GOT3 (cell line): Measurements from ENCODE around the gene TCF7L1.
"Not testable (repeated sequence)": the region's sequence is repeated elsewhere in the genome, so short reads cannot be mapped to it uniquely, and the experiment has no call there.

Experiments
- DNase-seq: peaks from one replicate; lab custom pipeline; 2025; ENCODE audit warnings: mixed read lengths; lab: John Stamatoyannopoulos, UW

Gene TCF7L1

DNA sequence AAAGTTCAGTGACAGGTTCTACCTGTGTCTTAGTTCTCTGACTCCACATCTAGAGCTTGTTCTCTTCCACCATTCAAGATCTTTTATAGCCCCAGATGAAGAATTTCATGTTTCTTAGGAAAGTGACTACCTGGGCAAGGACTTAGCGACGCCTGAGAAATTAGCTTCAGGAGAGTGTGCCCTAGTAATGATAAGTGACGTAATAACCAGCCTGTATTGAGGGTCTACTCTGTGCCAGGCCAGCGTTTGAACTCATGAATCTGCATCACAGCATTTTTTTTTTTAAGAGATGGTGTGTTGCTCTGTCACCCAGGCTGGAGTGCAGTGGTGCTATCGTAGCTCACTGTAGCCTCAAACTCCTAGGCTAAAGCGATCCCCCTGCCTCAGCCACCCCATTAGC lies 51.8 kb downstream of the TCF7L1 start:
- no peak for DNase-seq

- no peak for DNase-seq
Observed at GRCh38 chr2:85185431-85185940, 52.3 kb downstream of the TCF7L1 start.

GRCh38 chr2:85187069-85187468 lies 53.9 kb downstream of the TCF7L1 start:
- no peak for DNase-seq

GRCh38 chr2:85188852-85189251 lies 55.7 kb downstream of the TCF7L1 start:
- no peak for DNase-seq

- DNase-seq: no peak
Observed at GRCh38 chr2:85189606-85190270, 56.5 kb downstream of the TCF7L1 start.

- no peak for DNase-seq
Observed at GRCh38 chr2:85191157-85191556, 58.0 kb downstream of the TCF7L1 start.

GRCh38 chr2:85194780-85195480 lies 61.7 kb downstream of the TCF7L1 start:
- DNase-seq: no peak

DNA sequence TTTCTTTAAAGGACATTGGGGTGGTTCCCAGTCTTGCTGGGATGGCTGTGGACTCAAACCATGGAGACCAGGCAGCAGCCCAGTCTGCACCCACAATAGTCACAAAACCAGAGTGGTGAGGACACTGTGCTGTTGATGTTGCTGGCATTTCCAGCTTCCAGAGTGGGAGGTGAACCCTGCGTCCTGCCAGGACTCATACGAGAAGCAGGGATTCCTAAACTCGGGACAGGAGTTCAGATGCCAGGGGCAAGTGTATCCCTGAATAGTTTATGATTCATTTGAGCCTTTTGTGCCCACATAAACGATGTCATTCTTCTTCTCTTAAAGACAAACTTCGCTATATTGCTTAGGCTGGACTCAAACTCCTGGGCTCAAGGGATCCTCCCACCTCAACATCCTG lies 62.8 kb downstream of the TCF7L1 start:
- no peak for DNase-seq

- DNase-seq: no peak
Observed at GRCh38 chr2:85199698-85200097, 66.5 kb downstream of the TCF7L1 start.

- no peak for DNase-seq
Observed at GRCh38 chr2:85209887-85210286, 76.7 kb downstream of the TCF7L1 start.

GRCh38 chr2:85210511-85210910 lies 77.3 kb downstream of the TCF7L1 start:
- no peak for DNase-seq

DNA sequence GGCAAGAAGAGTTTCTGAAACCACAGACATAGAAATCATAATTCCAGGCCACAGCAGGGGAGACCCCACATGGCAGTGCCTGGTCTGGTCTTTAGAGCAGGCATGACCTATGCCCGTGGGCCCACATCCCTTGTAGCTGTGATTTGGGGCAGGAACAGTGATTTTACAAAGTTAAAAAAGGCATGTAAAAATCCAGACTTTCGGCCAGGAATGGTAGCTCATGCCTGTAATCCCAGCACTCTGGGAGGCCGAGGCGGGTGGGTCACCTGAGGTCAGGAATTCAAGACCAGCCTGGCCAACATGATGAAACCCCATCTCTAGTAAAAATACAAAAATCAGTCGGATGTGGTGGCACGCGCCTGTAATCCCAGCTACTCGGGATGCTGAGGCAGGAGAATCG lies 78.4 kb downstream of the TCF7L1 start:
- not testable (repeated sequence) for DNase-seq

- DNase-seq: no peak
Observed at GRCh38 chr2:85212841-85213240, 79.6 kb downstream of the TCF7L1 start.

- no peak for DNase-seq
Observed at GRCh38 chr2:85213404-85213803, 80.2 kb downstream of the TCF7L1 start.

GRCh38 chr2:85213901-85214512 lies 80.8 kb downstream of the TCF7L1 start:
- no peak for DNase-seq

- DNase-seq: no peak
Observed at GRCh38 chr2:85215081-85215447, 81.9 kb downstream of the TCF7L1 start.

DNA sequence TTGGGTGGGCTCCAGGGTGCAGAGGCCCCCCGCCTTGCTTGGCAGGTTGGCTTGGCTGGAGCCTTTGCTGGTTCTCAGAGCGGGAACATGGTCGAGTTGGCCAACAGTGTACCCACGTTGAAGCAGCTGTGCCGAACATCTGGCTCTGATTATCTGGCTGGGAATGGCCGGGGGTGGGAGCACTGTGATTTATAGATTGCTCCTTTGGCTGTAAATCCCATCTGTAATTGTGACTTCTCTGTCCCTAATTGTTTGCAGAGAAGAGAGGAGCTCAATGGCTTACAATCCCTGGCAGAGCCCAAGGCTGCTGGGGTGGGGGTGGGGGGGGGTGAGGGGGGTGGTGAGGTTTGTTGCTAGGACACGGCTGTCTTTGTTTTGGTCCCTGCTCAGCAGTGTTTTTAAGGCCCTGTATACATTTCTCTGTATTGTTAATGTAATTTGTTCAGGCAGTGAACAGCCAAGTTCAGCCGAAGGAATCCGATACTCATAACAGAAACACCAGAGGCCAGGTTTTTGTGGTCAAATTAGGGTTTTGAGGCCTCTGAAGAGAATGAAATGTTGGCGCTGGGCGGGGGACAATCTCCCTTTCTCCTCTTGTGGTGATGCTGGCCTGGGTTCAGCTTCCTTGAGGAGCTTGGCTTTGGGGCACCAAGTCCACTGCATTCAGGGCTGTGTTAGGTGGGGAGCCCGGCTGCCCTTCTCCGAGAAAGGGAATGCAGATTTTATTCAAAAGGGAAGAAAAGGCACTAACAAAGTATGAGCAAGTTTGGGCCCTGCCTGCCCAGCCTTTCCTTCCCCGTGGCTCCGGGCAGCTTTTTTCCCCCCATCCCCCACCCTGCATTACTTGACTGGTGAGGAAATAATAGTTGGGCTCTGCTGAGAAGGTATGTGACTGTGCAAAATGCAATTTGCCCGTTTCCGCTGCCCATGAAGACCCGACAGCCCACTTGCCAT lies 82.5 kb downstream of the TCF7L1 start:
- peak; percentile 8 for DNase-seq

GRCh38 chr2:85216927-85217326 lies 83.7 kb downstream of the TCF7L1 start:
- no peak for DNase-seq

GRCh38 chr2:85221067-85221691 lies 88.0 kb downstream of the TCF7L1 start:
- DNase-seq: no peak

DNA sequence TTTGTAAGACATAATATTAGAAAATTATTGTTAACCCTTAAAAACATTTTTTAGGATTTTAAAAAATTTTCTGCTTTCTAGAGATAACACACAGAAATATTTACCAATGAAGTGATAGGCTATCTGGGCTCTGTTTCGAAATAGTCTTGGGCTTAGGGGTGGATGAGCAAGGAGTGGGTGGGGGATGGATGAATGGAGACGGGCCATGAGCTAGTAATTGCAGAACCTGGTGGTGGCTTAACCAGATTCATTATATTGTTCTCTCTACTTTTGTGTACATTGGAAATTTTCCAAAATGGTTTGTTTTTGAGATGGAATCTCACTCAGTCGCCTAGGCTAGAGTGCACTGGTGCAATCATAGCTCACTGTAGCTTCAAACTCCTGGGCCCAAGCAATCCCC lies 89.6 kb downstream of the TCF7L1 start:
- no peak for DNase-seq

DNA sequence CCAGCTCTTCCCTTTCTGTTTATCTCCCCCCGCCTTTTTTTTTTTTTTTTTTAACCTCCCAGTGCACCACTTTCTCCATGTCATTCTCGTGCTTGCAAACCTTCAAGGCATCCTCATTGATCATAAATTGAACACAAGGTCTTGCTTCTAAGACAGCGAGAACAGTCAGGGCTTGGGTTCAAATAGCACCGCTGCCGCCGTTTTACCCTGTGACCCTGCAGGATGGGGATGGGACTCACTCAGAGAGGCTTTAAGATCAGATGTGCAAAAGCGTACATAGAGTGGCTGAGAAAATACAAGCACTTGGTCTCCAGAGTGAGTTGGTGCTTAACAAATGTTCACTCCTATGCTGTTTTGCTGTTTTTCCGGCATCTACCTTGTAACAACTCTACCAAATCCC lies 93.6 kb downstream of the TCF7L1 start:
- no peak for DNase-seq
